Brain microvascular endothelial cell (primary cell): ENCODE data around the gene INTU.
"Not testable (repeated sequence)": the region's sequence is repeated elsewhere in the genome, so short reads cannot be mapped to it uniquely, and the experiment has no call there.

ENCODE experiments used
- DNase-seq: peaks from one replicate; pipeline ENCODE4 v3.0.0-alpha.2; 2020
- H3K27ac ChIP-seq: fragments of 250-450 bp; sonication (Bioruptor Pico); 2 replicates; pipeline ENCODE4 v1.5.1; 2020; ENCODE audit warnings: mild to moderate bottlenecking, moderate library complexity
- H3K27me3 ChIP-seq: fragments of 250-450 bp; sonication (Bioruptor Pico); replicated peaks from 2 replicates; pipeline ENCODE4 v1.5.1; 2020; ENCODE audit warnings: mild to moderate bottlenecking
- H3K36me3 ChIP-seq: fragments of 250-450 bp; sonication (Bioruptor Pico); replicated peaks from 2 replicates; pipeline ENCODE4 v1.5.1; 2020; ENCODE audit warnings: mild to moderate bottlenecking
- H3K4me3 ChIP-seq: 2 replicates; pipeline ENCODE4 v1.5.1; 2011; ENCODE audit warnings: low read depth, mild to moderate bottlenecking, control low read depth, low read length, moderate library complexity
- CTCF ChIP-seq: IDR thresholded peaks from 2 replicates; pipeline ENCODE4 v1.5.1; 2011; ENCODE audit warnings: low read depth, mild to moderate bottlenecking, moderate library complexity, low read length, control low read depth, inconsistent platforms; ENCODE audit errors: missing control alignments
- in situ Hi-C: cut with HindIII; loops from 2 replicates; pipeline ENCODE4 v1.10.0; 2017; ENCODE audit warnings: low sequenced_read_pairs, low pct_ligation_motif_present

INTU gene

GRCh38 chr4:127632420-127633403 is at the start of gene INTU:
TSS of gene INTU (plus strand) at chr4:127632957. CDS start at chr4:127633035, 78 bp downstream.
- in situ Hi-C loops, result no loop called here
- Histone ChIP-seq H3K36me3 (no peaks in the 10 kb centered on the region), H3K27ac (peak within 1 kb of the TSS; percentile 71), H3K4me3 (peak within 1 kb of the TSS; percentile 88), H3K27me3 (no peaks in the 10 kb centered on the region)
- no peak for TF ChIP-seq CTCF
- DNase-seq, result peak; percentile 99

GRCh38 chr4:127586496-127586895 is 46.3 kb upstream of the INTU start:
- in situ Hi-C loops, result not testable (repeated sequence)
- peak; percentile 14 for DNase-seq

GRCh38 chr4:127586922-127587571 is 45.7 kb upstream of the INTU start:
- peak; percentile 85 for TF ChIP-seq CTCF
- in situ Hi-C loops, result no loop called here

More at GRCh38 chr4:127586496-127586895, 46.3 kb upstream of the INTU start:
- H3K27me3 ChIP-seq, H3K27ac ChIP-seq, H3K4me3 ChIP-seq, H3K36me3 ChIP-seq: not testable (repeated sequence)

GRCh38 chr4:127589153-127589552 is 43.6 kb upstream of the INTU start:
- in situ Hi-C loops, H3K27ac ChIP-seq, H3K4me3 ChIP-seq, H3K27me3 ChIP-seq, DNase-seq, H3K36me3 ChIP-seq: not testable (repeated sequence)

More at GRCh38 chr4:127586922-127587571, 45.7 kb upstream of the INTU start:
- Histone ChIP-seq H3K36me3 (no peaks in the 10 kb centered on the region), H3K27me3 (no peaks in the 10 kb centered on the region), H3K27ac (no peak overlapping the region), H3K4me3 (no peak overlapping the region)
- peak; percentile 56 for DNase-seq

- in situ Hi-C loops, result no loop called here
- no peak for TF ChIP-seq CTCF
- Histone ChIP-seq H3K4me3 (no peak overlapping the region), H3K27me3 (no peaks in the 10 kb centered on the region), H3K36me3 (no peaks in the 10 kb centered on the region), H3K27ac (no peak overlapping the region)
- no peak for DNase-seq
Observed at GRCh38 chr4:127598656-127599055, 34.1 kb upstream of the INTU start.

GRCh38 chr4:127601029-127601428 is 31.7 kb upstream of the INTU start:
- no peak for DNase-seq
- no peaks in the 10 kb centered on the region for H3K27me3 ChIP-seq
- in situ Hi-C loops, result loop anchor here (25.0 kb wide), 1 partner anchor 136 kb away; the partner anchor contains the start of gene SLC25A31

More at GRCh38 chr4:127601029-127601428, 31.7 kb upstream of the INTU start:
- TF ChIP-seq CTCF, result peak; percentile 23
- Histone ChIP-seq H3K36me3 (no peaks in the 10 kb centered on the region), H3K27ac (no peak overlapping the region), H3K4me3 (no peak overlapping the region)
